ENCODE results near the gene MAGEA6.

DNA sequence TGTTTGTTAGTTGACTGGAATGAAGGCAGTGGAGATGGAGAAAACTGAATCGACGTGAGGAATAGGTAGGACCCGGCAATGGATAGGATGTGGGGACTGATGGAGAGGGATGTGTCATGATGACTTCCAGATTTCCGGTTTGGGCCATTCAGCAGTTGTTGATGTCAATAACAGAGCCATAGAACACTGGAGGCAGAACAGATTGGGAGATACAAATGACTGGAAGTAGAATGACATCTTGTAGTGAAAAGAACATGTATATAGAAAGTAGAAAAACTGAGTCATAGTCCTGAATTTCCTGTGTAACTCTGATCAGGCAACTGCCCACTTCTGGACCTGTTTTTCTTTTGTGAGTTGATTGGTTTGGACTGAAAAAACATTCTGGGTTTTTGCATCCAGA lies 36.5 kb upstream of the MAGEA6 start:
- TF ChIP-seq NFIC (IDR thresholded peaks at IDR 0.05) (no peak), RAD21 (IDR thresholded peaks at IDR 0.05; ENCODE audit: low read depth) (no peak), CEBPB (IDR thresholded peaks at IDR 0.05) (no peak), TAF1 (IDR thresholded peaks at IDR 0.05; ENCODE audit: low read depth) (no peak), ZBTB7A (IDR thresholded peaks at IDR 0.05; ENCODE audit: low read depth) (no peak), EP300 (IDR thresholded peaks at IDR 0.05; ENCODE audit: borderline replicate concordance) (no peak), USF1 (IDR thresholded peaks at IDR 0.05) (no peak), FOXM1 (IDR thresholded peaks at IDR 0.05; ENCODE audit: borderline replicate concordance, low read depth) (no peak), EGR1 (IDR thresholded peaks at IDR 0.05) (no peak), YY1 (IDR thresholded peaks at IDR 0.05; ENCODE audit: low read depth) (no peak)
- TF ChIP-seq, protein P1, sequence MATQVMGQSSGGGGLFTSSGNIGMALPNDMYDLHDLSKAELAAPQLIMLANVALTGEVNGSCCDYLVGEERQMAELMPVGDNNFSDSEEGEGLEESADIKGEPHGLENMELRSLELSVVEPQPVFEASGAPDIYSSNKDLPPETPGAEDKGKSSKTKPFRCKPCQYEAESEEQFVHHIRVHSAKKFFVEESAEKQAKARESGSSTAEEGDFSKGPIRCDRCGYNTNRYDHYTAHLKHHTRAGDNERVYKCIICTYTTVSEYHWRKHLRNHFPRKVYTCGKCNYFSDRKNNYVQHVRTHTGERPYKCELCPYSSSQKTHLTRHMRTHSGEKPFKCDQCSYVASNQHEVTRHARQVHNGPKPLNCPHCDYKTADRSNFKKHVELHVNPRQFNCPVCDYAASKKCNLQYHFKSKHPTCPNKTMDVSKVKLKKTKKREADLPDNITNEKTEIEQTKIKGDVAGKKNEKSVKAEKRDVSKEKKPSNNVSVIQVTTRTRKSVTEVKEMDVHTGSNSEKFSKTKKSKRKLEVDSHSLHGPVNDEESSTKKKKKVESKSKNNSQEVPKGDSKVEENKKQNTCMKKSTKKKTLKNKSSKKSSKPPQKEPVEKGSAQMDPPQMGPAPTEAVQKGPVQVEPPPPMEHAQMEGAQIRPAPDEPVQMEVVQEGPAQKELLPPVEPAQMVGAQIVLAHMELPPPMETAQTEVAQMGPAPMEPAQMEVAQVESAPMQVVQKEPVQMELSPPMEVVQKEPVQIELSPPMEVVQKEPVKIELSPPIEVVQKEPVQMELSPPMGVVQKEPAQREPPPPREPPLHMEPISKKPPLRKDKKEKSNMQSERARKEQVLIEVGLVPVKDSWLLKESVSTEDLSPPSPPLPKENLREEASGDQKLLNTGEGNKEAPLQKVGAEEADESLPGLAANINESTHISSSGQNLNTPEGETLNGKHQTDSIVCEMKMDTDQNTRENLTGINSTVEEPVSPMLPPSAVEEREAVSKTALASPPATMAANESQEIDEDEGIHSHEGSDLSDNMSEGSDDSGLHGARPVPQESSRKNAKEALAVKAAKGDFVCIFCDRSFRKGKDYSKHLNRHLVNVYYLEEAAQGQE (IDR thresholded peaks at IDR 0.05; ENCODE audit: low read depth): no peak
- TF ChIP-seq, protein P2, sequence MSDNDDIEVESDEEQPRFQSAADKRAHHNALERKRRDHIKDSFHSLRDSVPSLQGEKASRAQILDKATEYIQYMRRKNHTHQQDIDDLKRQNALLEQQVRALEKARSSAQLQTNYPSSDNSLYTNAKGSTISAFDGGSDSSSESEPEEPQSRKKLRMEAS (IDR thresholded peaks at IDR 0.05): no peak
